ENCODE data around the gene FRMD3.
A peak's percentile ranks its signal among the peaks of the same experiment; 100 is the strongest.
"Not testable (repeated sequence)": the region's sequence is repeated elsewhere in the genome, so short reads cannot be mapped to it uniquely, and the experiment has no call there.

Gene FRMD3

DNA sequence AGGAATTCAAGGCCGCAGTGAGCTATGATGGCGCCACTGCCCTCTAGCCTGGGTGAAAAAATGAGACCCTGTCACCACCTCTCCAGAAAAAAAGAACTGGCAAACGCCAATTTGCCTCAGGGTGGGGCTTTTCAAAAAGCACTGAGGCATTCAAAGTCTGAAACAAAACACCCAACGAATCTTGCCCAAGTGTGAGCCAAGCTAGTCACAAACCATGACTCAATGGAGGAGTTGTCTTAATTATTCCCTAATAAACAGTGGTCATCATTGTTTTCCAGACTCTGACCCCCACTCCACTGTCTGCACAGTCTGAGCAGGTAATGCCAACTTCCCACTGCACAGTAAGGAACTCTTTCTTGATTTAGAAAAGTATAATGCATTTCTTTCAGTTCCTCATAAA is 16.8 kb downstream of the FRMD3 start:
- no peak for DNase-seq

DNA sequence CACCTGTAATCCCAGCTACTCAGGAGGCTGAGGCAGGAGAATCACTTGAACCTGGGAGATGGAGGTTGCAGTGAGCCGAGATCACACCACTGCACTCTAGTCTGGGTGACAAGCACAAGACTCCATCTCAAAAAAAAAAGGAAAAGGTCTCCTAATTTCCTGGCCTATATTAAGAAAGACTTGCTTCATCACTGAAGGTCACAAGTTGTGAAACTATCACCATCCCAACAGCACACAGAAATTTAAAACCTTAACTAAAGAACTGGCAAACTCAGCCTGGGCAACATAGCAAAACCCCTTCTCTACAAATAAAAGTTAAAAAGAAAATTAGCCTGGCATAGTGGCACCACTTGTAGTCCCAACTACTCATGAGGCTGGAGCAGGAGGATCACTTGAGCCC is 17.2 kb downstream of the FRMD3 start:
- no peak for DNase-seq

DNA sequence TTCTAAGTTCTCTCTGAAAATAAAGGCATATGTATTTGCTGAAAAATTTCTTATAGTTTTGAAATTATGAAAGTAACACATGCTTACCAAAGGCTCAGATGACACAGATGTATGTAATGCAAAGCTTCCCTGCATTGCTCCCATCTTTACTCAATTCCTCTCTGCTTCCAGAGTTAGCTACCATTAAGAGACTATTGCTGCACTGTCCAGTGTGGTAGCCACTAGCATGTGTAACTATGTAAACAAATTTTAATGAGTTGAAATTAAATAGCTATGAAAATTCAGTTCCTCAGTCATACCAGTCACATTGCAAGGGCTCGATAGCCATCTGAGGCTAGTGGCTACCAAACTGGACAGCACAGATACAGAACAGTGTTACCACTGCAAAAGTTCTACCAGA is 17.9 kb downstream of the FRMD3 start:
- no peak for DNase-seq

DNA sequence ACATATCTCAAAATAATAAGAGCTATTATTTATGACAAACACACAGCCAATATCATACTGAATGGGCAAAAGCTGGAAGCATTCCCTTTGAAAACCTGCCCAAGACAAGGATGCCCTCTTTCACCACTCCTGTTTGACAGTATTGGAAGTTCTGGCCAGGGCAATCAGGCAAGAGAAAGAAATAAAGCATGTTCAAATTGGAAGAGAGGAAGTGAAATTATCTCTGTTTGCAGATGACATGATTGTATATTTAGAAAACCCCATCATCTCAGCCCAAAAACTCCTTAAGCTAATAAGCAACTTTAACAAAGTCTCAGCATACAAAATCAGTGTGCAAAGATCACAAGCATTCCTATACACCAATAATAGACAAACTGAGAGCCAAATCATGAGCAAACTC is 20.2 kb downstream of the FRMD3 start:
- not testable (repeated sequence) for DNase-seq

DNA sequence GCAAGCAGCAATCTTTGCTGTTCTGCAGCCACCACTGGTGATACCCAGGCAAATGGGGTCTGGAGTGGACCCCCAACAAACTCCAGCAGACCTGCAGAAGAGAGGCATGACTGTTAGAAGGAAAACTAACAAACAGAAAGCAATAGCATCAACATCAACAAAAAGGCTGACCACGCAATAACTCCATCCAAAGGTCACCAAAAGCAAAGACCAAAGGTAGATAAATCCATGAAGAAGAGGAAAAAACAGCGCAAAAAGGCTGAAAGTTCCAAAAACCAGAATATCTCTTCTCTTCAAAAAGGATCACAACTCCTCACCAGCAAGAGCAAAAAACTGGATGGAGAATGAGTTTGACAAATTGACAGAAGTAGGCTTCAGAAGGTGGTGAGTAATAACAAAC is 23.4 kb downstream of the FRMD3 start:
- no peak for DNase-seq

DNA sequence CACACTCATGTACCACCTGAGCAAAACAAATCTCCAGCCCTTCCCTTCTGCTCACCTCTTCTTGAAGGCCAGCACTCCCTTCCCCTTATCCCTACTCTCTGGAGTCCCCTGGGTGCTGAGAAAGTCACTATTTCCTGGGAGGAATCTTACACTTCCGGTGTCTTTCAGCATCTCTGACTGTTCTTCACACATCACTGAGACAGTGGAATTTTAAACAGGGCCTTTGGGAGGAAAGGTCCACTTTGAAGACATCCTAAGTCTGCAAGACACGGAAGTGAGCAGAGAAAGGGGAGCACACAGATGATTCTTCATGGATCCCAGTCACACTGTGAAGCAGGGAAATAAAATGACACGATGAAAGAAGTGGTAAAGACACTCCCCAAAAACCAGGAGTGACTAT is 25.6 kb downstream of the FRMD3 start:
- no peak for DNase-seq

DNA sequence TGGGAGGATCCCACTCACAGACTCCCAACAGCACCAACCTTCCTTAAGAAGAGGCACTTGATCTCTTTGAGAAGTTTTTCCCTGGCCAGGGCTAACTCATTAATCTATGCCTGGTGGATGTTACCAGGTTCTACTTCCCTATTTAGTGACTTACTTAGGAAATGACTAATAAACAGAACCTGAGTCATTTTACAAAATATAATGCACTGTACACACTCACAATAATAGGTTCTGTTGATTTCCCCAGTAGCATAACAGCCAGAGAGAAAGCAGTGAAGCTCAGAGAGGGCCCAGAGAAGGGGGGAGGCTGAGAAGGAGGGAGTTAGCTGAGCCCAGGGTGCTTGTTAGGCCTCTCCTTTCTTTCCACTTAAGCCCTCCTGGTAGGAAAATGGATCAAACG is 27.1 kb downstream of the FRMD3 start:
- DNase-seq = peak; percentile 35

DNA sequence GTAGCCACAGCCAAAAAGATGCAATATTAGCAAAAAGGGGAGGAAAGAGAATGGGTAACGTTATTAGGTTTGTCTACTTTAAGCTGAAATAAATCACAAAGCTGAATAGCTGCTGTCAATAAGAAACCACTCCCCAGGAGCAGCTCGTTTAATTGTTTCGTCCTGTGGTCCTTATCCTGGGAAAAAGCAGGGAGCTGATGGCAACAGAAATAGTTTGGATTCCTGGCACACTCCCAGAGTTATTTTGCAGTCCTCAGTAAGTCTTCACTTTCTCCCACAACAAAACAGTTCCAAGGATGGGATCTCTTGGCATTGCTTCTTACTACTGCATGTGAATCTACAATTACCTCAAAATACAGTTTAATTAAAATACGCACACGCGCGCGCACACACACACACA is 28.8 kb downstream of the FRMD3 start:
- peak; percentile 6 for DNase-seq

DNA sequence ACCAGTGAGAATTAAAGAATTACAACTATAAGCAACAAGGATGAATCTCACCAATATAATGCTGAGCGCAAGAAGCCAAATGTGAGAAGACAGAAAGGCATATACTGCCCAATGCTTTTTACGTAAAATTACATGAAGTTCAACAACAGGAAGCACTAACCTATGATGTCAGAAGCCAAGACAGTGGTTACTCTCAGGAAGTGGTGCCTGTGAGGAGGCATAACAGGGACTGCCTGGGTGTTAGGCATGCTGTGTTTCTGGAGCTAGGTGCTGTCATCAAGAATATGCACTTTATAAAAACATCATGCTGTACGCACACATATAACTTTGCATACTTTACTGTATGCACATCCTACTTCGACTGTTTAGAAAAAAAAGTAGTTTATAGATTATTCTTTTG is 30.1 kb downstream of the FRMD3 start:
- DNase-seq = no peak

DNA sequence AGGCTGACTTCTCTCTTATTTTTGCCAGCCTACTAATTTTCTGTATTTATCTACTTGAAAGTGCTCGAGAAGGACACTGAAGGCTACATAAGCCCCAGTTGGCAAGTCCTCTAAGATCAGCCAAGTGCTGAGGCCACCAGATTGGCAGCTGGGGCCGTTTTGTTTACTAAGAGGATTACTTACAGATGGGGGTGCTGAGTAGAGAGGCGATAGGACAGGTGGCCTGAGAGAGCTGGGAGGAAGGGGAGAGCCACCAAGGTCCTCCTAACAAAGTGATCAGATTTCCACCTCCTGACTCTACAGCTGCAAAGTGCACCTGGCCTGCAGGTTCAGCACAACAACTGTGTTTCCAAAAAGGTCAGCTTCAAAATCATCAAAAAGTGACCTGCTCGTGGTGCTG is 32.9 kb downstream of the FRMD3 start:
- no peak for DNase-seq

DNA sequence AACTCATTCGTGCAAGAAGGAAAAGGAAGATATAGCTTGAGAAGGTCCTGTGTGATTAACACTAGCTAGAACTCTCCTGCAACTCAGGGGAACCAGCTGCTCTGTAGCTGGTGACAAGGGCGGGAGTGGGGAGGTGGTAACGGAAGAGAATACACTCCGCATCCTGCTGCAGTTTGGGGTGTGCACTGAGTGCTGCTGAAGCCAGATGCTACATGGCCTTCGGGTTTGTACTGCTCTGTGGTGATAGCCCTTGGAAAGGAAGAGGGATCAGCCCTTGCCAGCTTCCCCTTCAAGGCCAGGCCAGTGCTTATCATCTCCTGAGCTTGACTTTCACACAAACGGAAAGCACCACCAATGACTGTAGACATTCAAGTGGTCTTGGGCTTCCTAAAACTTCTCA is 34.3 kb downstream of the FRMD3 start:
- DNase-seq = no peak

DNA sequence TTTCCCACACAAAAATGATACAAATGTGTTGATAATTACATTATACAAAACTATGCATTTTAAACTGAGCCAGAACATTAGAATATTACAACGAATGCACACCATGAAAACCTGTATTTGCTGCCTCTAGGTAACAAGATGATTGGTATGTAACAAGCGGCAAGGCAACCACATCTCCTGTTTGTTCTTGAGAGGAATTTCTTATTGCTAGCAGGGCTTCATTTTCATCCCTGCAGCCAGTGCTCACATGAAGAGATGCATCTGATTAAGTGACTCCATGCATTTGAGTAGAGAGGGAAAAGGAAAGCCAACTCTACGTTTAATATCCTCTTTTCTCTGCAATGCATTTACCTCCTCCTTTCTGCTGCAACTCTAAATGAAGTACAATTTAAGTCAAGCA is 36.6 kb downstream of the FRMD3 start:
- DNase-seq = no peak

DNA sequence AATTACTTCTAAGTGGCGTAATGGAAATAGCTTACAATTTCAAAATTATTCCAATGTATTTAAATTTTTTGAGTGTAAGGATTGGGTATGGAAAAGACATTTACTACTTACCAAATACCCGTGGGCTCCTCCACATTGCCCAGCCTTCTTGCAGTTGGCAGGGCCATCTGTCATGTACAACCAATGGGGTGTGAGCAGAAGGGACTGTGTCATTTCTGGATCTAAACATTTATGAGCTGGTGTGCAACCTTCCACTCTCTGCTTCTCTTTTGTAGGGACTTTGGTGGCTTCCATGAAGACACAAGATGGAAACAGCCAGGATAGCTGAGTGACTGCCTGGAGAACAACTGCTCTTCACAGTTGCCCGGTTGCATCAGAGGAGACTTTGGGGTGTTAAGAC is 40.8 kb downstream of the FRMD3 start:
- no peak for DNase-seq

DNA sequence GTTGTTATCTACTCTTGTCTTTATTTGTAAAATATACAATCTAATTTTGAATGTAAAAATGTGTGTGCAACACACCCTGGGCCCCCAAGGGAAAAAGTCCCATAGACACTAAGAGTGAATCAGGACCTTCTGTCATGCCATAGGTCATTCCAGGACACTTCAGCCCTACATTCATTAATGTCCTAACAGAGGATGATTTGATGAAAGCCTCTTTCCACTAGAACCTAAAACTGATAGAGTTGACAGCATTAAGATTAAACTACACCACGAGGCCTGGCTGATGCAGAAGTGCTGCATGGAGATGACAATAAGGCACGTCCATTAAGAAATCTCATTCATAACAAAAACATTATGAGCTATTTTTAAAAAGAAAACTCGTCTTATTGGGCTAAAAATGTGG is 46.2 kb downstream of the FRMD3 start:
- no peak for DNase-seq

DNA sequence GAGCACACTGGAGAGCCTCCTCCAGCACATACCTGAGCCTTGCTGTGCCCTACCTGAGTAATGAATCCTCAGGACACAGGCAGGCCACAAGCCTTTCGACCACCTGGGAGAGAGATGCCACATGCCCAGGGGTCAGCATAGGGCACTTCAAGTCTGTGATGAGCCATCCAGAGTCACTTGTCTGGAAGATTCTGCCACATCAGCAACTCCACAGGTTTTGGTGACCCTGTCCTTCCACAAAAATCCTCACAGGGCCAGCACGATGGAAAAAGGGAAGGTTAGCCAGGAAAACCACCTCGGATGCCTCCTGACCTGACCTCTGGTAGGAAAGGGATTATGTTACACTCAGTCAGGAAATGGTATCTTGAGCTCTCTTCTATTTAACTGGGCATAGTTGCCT is 46.8 kb downstream of the FRMD3 start:
- DNase-seq = no peak

DNA sequence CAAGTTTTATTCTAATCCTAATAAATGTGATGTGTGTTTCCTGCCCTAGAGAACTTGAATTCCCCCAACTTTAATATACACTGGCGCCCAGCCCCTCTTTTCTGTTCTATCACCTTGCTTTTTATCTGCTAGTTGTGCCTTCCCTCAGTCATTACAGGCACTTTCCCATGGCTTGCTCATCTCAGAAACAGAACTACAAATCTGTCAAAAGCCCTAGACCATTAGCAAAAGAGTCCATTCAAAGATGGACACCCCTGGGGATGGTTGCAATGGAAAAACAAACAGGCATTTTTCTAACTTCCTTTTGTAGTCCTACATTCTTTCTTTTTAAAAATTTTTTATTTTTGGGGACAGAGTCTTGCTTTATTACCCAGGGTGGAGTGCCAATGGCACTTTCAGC is 48.2 kb downstream of the FRMD3 start:
- no peak for DNase-seq

DNA sequence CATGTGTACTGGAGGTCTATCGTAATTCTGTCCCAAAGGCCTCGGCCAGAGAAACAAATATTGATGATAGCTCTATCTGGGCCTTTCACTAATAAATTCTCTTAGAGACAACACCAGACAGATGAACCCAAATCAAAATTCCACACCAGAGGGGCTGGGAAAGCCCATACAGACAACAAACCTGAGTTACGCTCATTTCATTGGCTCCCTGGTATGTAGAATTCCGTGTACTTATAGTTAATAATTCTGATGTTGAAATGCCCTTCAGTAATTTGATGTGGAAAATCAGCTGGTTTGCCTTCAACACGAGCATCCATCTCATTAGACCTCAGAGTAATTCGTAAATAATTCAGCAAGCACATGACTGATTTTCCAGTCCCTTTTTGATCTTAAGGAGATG is 53.2 kb downstream of the FRMD3 start:
- no peak for DNase-seq

DNA sequence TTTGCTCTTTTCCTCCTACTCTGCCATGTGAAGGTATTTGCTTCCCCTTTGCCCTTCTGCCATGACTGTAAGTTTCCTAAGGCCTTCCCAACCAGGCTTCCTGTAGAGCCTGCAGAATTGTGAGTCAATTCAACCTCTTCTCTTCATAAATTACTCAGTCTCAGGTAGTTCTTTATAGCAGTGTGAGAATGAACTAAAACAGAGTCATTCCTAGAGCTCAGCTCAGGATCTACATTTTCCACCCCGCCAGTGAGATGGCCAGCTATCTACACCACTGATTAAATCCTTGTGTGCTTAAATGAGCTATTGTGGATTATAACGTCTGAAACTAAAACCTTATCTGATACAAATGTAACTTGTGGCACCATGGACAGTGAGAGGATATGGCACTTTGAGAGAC is 55.0 kb downstream of the FRMD3 start:
- DNase-seq = no peak

DNA sequence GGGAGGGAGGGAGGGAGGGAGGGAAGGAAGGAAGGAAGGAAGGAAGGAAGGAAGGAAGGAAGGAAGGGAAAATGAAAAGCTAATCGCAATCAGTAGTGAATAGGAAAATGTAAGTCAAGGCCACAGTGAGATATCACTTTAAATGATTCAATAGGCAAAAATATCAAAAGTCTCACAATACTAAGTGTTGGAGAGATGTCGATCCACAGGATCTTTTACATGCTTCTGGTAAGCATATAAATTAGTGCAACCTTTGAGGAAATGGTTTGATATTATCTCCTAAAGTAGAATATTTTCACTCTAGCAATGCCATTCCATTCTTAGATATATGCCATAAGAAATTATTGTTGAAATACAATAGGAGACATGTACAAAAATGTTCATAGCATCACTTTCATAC is 58.4 kb downstream of the FRMD3 start:
- no peak for DNase-seq

DNA sequence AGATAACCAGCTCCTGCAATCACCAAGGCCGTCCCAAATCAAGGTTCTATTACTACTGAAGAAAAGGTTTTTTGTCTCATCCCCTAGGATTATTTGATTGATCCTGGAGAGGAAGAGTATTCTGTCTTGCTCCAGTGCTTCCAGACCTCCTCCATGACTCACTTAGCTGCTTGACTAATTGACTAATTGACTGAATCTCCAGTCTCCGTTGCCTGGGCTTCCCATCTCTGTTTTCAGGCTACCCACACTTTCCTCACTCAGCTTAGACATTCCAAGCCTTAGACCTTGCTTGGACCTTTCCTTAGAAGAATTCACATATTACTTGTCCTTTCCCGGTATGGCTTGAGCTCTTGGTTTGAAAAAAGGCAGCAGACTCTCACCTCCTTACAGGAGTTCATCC is 60.6 kb downstream of the FRMD3 start:
- DNase-seq = no peak

DNA sequence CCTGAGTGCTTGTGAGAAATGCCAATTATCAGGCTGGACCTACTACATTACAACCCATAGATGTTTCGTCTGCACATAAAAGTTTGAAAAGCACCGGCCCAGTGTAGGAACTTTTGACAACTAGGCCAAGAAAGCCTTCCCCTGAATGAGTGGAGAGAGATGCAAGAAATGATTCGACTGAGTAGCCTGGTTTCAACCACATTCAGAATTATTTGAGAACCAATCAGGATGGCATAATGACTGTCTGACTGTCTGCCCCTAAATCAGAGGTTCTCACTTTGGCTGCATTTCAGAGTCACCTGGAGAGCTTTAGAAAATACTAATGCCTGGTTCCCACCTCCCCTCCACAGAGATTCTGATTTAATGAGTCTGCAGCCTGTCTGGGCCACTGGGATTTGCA is 61.1 kb downstream of the FRMD3 start:
- DNase-seq = no peak

DNA sequence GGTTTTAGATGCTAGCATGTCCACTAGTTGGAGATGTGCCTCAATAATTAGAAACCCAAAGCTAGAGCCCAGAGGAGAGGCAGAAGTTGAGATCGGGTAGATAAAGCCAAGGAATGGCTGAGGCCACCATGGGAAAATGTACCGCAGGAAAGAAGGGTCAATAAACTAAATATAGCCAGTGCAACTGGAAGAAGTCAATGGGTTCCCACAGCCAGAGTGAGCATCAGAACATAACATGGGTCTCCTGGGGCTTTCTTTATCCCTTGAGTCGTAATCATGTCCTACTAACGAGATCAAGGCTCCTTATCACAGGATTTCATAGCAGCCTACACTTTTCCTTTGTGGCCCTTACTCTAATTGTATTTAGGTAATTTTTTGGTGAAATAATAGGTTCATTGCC is 61.7 kb downstream of the FRMD3 start:
- DNase-seq = no peak

DNA sequence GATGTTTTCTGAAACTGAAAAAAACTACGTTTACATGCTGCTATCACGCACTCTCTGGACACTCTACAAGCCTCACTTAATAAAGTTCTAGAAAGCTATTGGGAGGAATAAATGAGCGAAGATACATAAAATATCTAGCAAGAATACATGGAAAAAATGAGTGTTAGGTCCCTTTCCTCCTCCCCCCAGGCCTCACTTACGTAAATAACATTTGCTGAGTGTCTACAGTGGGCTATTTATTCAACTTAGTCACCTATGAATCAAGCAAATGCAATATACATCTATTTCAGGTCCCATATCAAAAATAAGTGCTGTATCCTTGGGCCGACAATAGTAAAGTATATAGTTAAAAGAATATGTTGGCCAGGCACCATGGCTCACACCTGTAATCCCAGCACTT is 62.5 kb downstream of the FRMD3 start:
- no peak for DNase-seq

DNA sequence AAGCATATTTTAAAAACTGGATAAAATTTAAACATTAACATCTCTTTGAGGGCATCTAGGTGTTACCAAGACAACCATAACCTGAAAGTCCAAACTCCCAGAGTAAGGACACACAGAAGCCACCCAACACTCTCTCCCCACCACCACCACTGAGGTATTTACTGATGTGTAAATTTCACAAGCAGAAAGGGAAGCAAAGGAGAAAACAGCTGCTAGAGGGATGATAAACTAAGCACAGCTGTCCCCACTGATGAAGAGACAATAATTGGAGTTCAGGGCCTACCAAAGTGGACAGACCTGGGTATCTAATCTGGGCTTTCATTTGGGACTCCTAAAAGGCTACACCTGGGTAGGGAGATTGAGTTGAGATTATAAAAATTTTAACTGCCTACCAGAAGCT is 63.6 kb downstream of the FRMD3 start:
- no peak for DNase-seq

DNA sequence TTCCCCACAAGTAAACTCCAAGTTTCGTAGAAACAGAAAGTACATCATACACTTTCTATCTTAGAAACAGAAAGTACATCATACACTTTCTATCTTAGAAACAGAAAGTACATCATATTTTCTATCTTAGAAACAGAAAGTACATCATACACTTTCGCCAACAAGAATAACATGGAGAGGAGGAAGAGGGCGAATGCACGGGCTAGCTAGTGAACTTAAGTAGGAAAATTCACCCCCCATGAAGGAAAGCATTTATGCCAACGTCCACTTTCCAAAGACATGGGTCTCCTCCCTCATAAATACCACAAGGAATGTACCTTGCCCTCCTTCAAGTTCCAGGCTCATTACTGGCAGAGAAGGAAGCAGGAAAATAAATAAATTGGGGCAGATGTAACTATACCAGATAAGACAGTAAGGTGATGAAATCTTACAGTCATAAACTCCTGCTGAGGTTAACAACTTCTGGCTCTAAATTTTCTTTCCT is 64.7 kb downstream of the FRMD3 start:
- DNase-seq = peak; percentile 55

DNA sequence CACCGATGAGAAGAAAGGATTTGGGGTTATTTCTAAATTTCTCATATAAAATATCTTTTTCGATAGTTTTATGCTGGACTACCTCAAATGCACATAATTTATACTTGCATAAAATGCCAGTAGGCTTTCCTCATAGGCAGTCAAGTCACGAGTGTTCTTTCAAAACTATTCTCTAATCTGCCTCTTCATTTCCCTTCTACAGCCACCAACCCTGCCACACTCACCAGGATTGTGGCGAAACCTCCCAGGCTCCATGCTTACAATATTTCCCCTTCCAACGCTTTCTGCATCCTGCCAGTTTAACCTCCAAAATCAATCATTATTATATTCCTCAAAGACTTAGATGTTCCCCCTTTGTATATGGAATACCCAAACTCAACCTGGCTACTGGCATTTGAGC is 65.4 kb downstream of the FRMD3 start:
- DNase-seq = no peak
